IMR-90 (cell line): ENCODE results near the gene DGKZ. TPM values are rescaled to one million over a fixed set of nuclear protein-coding genes. Genes with fewer than 3 reads are reported as not detected.
A peak's percentile ranks its signal among the peaks of the same experiment; 100 is the strongest.

Source experiments
- ATAC-seq: fragments of 200-7000 bp; cut with Tn5 transposase; 2 replicates; pipeline ENCODE4 v1.9.1; 2020; ENCODE audit warnings: low read depth, mild to moderate bottlenecking, moderate library complexity
- BruUV-seq: library from RNA; stranded (reverse); fragments of 400-500 nt; replicated peaks from 2 replicates; lab custom pipeline; 2021; lab: Mats Ljungman, UMichigan
- CTCF ChIA-PET: fragments of 300-600 bp; formaldehyde crosslinking; extraction: SDS; loops from one replicate; lab custom pipeline; 2021; ENCODE audit warnings: antibody characterized with exemption; lab: Yijun Ruan, JAX
- POLR2A ChIA-PET: fragments of 300-600 bp; sonication (Branson Sonifier 250); formaldehyde crosslinking; loops from one replicate; lab custom pipeline; 2022; ENCODE audit warnings: antibody characterized with exemption; ENCODE audit not compliant: unreplicated experiment; lab: Charles Lee
- DNase-seq: peaks from one replicate; pipeline ENCODE4 v3.0.0; 2013
- H2AFZ ChIP-seq: replicated peaks from 2 replicates; pipeline ENCODE3; 2013; ENCODE audit warnings: low read length, mild to moderate bottlenecking; ENCODE audit not compliant: poor library complexity
- H2AK5ac ChIP-seq: 2 replicates; pipeline ENCODE4 v1.6.1; 2013; ENCODE audit warnings: low read depth, low read length, inconsistent platforms
- H2AK9ac ChIP-seq: replicated peaks from 2 replicates; pipeline ENCODE3; 2013; ENCODE audit warnings: mild to moderate bottlenecking, low read depth, low read length, moderate library complexity; ENCODE audit not compliant: poor library complexity
- H2BK120ac ChIP-seq: 2 replicates; pipeline ENCODE4 v1.6.1; 2013; ENCODE audit warnings: low read depth, low read length, inconsistent platforms
- H2BK15ac ChIP-seq: 3 replicates; pipeline ENCODE4 v1.6.1; 2013; ENCODE audit warnings: low read depth, low read length, inconsistent platforms
- H2BK20ac ChIP-seq: 2 replicates; pipeline ENCODE4 v1.6.1; 2013; ENCODE audit warnings: low read depth, mild to moderate bottlenecking, inconsistent platforms, low read length, moderate library complexity
- H2BK5ac ChIP-seq: 2 replicates; pipeline ENCODE4 v1.6.1; 2013; ENCODE audit warnings: mild to moderate bottlenecking, low read depth, low read length, inconsistent platforms; ENCODE audit not compliant: poor library complexity, severe bottlenecking
- H3K14ac ChIP-seq: replicated peaks from 2 replicates; pipeline ENCODE4 v1.6.1; 2013; ENCODE audit warnings: low read depth, low read length, inconsistent platforms
- H3K18ac ChIP-seq: 2 replicates; pipeline ENCODE4 v1.6.1; 2013; ENCODE audit warnings: low read depth, low read length, control low read depth
- H3K23ac ChIP-seq: 2 replicates; pipeline ENCODE4 v1.6.1; 2013; ENCODE audit warnings: low read depth, low read length, inconsistent platforms
- H3K27ac ChIP-seq: 2 replicates; pipeline ENCODE4 v1.5.1; 2013; ENCODE audit warnings: mild to moderate bottlenecking, control low read depth, low read length; ENCODE audit not compliant: insufficient read depth
- H3K27me3 ChIP-seq: 2 replicates; pipeline ENCODE4 v1.6.1; 2013; ENCODE audit warnings: low read length; ENCODE audit not compliant: control insufficient read depth, insufficient read depth
- H3K36me3 ChIP-seq: 2 replicates; pipeline ENCODE4 v1.6.1; 2013; ENCODE audit warnings: low read length, mixed read lengths; ENCODE audit not compliant: control insufficient read depth, insufficient read depth
- H3K4ac ChIP-seq: 2 replicates; pipeline ENCODE4 v1.6.1; 2013; ENCODE audit warnings: low read depth, low read length, inconsistent platforms
- H3K4me1 ChIP-seq: 2 replicates; pipeline ENCODE4 v1.6.1; 2013; ENCODE audit warnings: low read length, mixed read lengths; ENCODE audit not compliant: control insufficient read depth, insufficient read depth
- H3K4me2 ChIP-seq: 2 replicates; pipeline ENCODE4 v1.6.1; 2013; ENCODE audit warnings: low read depth, mild to moderate bottlenecking, control low read depth, low read length, moderate library complexity
- H3K4me3 ChIP-seq: 2 replicates; pipeline ENCODE4 v1.5.1; 2013; ENCODE audit warnings: low read depth, mild to moderate bottlenecking, control low read depth, low read length, moderate library complexity; ENCODE audit not compliant: insufficient read depth
- H3K56ac ChIP-seq: 2 replicates; pipeline ENCODE4 v1.6.1; 2013; ENCODE audit warnings: low read length, inconsistent platforms; ENCODE audit not compliant: insufficient read depth; ENCODE audit errors: extremely low read depth
- H3K79me1 ChIP-seq, 2 experiments: 2 replicates each; pipeline ENCODE4 v1.6.1; 2013; ENCODE audit warnings: low read length in 2 of 2, inconsistent platforms in 1 of 2, low read depth in 1 of 2
- H3K9ac ChIP-seq: 2 replicates; pipeline ENCODE4 v1.6.1; 2013; ENCODE audit warnings: low read depth, low read length, control low read depth
- H3K9me1 ChIP-seq: 2 replicates; pipeline ENCODE4 v1.6.1; 2013; ENCODE audit warnings: low read length, inconsistent platforms; ENCODE audit not compliant: insufficient read depth
- H3K9me3 ChIP-seq: 2 replicates; pipeline ENCODE4 v1.6.1; 2013; ENCODE audit warnings: low read length; ENCODE audit not compliant: control insufficient read depth, insufficient read depth
- H4K20me1 ChIP-seq: 2 replicates; pipeline ENCODE4 v1.6.1; 2013; ENCODE audit warnings: low read length, inconsistent platforms; ENCODE audit not compliant: insufficient read depth
- H4K5ac ChIP-seq: 2 replicates; pipeline ENCODE4 v1.6.1; 2013; ENCODE audit warnings: mild to moderate bottlenecking, low read depth, low read length, control low read depth
- H4K8ac ChIP-seq, 2 experiments: 2 replicates each; pipeline ENCODE4 v1.6.1; 2013; ENCODE audit warnings: low read depth in 2 of 2, low read length in 2 of 2, control low read depth in 1 of 2, inconsistent platforms in 1 of 2
- H4K91ac ChIP-seq: 2 replicates; pipeline ENCODE4 v1.6.1; 2013; ENCODE audit warnings: low read depth, low read length, inconsistent platforms; ENCODE audit not compliant: insufficient read depth
- MAZ ChIP-seq: IDR thresholded peaks from 2 replicates; pipeline ENCODE4 v1.6.1; 2012; ENCODE audit warnings: low read depth, mild to moderate bottlenecking, low read length, improper control_type of control experiment, moderate library complexity, borderline replicate concordance
- POLR2A ChIP-seq: IDR thresholded peaks from 2 replicates; pipeline ENCODE4 v1.6.1; 2012; ENCODE audit warnings: mild to moderate bottlenecking, low read depth, low read length
- RAD21 ChIP-seq: IDR thresholded peaks from 2 replicates; pipeline ENCODE4 v1.6.1; 2012; ENCODE audit warnings: low read length, improper control_type of control experiment
- SMC3 ChIP-seq: fragments of 150-350 bp; IDR thresholded peaks from 2 replicates; pipeline ENCODE4 v1.6.1; 2016; ENCODE audit warnings: low read depth, mild to moderate bottlenecking, antibody characterized with exemption, low read length, moderate library complexity
- WGBS, 2 experiments: methylation state at CpG; one replicate each; pipeline versions ENCODE4 v1.1.5 to v1.1.7; 2013; ENCODE audit warnings: missing lambda C conversion rate in 2 of 2; ENCODE audit not compliant: insufficient read length in 1 of 2; ENCODE audit errors: extremely low coverage in 2 of 2; 5-methylcytosine and 5-hydroxymethylcytosine counted together
- dilution Hi-C: fragments of 300-500 bp; cut with HindIII; formaldehyde crosslinking; loops from one replicate; pipeline ENCODE4 v1.14.3; 2018; ENCODE audit warnings: low sequenced_read_pairs; ENCODE audit not compliant: unreplicated experiment
- in situ Hi-C: fragments of 300-500 bp; cut with MboI; formaldehyde crosslinking; loops from 3 replicates; pipeline ENCODE4 v1.14.3; 2019; ENCODE audit warnings: low sequenced_read_pairs, inconsistent platforms, mixed read lengths
- intact Hi-C: fragments of 100-400 bp; cut with micrococcal nuclease; formaldehyde crosslinking; loops from 2 replicates; pipeline ENCODE4 v1.10.0; 2022
- polyA plus RNA-seq, 3 experiments: library from polyadenylated mRNA; depleted of rRNA; stranded (reverse); fragments of >200 nt; gene quantifications; 2 replicates each; pipeline ENCODE4 v1.2.3, GENCODE V29; 2012; ENCODE audit warnings: low replicate concordance in 1 of 3
- total RNA-seq: library from RNA; depleted of rRNA; stranded (reverse); fragments of >200 nt; gene quantifications from 2 replicates; pipeline ENCODE4 v1.2.3, GENCODE V29; 2012
- TF ChIP-seq, protein P1 (sequence below): conservative IDR thresholded peaks from 2 replicates; pipeline ENCODE4 v1.5.1; 2012; ENCODE audit warnings: mild to moderate bottlenecking, low read depth, low read length, improper control_type of control experiment
- TF ChIP-seq, protein P2 (sequence below): fragments of 150-350 bp; IDR thresholded peaks from 2 replicates; pipeline ENCODE4 v1.6.1; 2016; ENCODE audit warnings: low read depth, mild to moderate bottlenecking, low read length, moderate library complexity, borderline replicate concordance

DGKZ gene
- total and polyA plus RNA-seq, 2 of the 4 experiments (the other 2 are of a cell fraction): 46.8 to 62.0 TPM

GRCh38 chr11:46307785-46308341 lies 39.4 kb upstream of the DGKZ start (continued):
- no peak for TF ChIP-seq MAZ

- in situ Hi-C loops: loop anchor here (25.0 kb wide), 1 partner anchor 197 kb away; the partner anchor contains the start of gene PHF21A
- intact Hi-C loops: loop anchor here (1.0 to 5.0 kb wide), 4 partner anchors 30 to 342 kb away; partner anchors contain the start of gene PHF21A
- Histone ChIP-seq H4K91ac (0 out of 2 replicates have a peak overlapping the region, but pooled peaks have one; percentile 16), H3K9ac (no peak overlapping the region), H4K5ac (no peak overlapping the region), H3K27ac (no peak overlapping the region), H3K4me2 (no peak overlapping the region), H2AK5ac (no peak overlapping the region), H3K56ac (no peak overlapping the region), H3K9me3 (no peaks in the 10 kb centered on the region), H2AK9ac (peak overlapping the region; percentile 68), H3K4me3 (no peak overlapping the region), H4K20me1 (peaks cover 26% of the 10 kb centered on the region; the same call in 1 of the 2 replicates), H3K23ac (no peak overlapping the region), H3K14ac (no peak overlapping the region), H4K8ac (peak overlapping the region in 1 of 2 experiments; percentile 26; a peak in 2 of 4 replicates), H3K4ac (no peak overlapping the region; the same call in 1 of the 2 replicates), H2BK20ac (no peak overlapping the region), H2BK5ac (no peak overlapping the region), H3K36me3 (peaks cover 71% of the 10 kb centered on the region), H3K4me1 (peaks cover 11% of the 10 kb centered on the region), H2BK15ac (no peak overlapping the region), H3K27me3 (no peaks in the 10 kb centered on the region), H3K18ac (no peak overlapping the region), H3K79me1 (peaks cover 34 to 91% of the 10 kb centered on the region in 2 experiments), H2BK120ac (no peak overlapping the region), H2AFZ (peak overlapping the region; percentile 64), H3K9me1 (no peaks in the 10 kb centered on the region; the same call in 1 of the 2 replicates)
- peak; percentile 88 for TF ChIP-seq SMC3
- TF ChIP-seq, protein P1, sequence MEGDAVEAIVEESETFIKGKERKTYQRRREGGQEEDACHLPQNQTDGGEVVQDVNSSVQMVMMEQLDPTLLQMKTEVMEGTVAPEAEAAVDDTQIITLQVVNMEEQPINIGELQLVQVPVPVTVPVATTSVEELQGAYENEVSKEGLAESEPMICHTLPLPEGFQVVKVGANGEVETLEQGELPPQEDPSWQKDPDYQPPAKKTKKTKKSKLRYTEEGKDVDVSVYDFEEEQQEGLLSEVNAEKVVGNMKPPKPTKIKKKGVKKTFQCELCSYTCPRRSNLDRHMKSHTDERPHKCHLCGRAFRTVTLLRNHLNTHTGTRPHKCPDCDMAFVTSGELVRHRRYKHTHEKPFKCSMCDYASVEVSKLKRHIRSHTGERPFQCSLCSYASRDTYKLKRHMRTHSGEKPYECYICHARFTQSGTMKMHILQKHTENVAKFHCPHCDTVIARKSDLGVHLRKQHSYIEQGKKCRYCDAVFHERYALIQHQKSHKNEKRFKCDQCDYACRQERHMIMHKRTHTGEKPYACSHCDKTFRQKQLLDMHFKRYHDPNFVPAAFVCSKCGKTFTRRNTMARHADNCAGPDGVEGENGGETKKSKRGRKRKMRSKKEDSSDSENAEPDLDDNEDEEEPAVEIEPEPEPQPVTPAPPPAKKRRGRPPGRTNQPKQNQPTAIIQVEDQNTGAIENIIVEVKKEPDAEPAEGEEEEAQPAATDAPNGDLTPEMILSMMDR: peak; percentile 81
- TF ChIP-seq POLR2A: peak; percentile 37; the same call in 1 of the 2 replicates
- TF ChIP-seq RAD21: peak; percentile 89
- TF ChIP-seq, protein P2, sequence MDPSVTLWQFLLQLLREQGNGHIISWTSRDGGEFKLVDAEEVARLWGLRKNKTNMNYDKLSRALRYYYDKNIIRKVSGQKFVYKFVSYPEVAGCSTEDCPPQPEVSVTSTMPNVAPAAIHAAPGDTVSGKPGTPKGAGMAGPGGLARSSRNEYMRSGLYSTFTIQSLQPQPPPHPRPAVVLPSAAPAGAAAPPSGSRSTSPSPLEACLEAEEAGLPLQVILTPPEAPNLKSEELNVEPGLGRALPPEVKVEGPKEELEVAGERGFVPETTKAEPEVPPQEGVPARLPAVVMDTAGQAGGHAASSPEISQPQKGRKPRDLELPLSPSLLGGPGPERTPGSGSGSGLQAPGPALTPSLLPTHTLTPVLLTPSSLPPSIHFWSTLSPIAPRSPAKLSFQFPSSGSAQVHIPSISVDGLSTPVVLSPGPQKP: no peak
- POLR2A ChIA-PET: interaction anchor here (1.0 kb wide), 1 partner anchor 30 kb away, joined by 4 read pairs; no protein-coding TSS in a partner anchor
- WGBS, 2 experiments: 56% methylated on average over 5 of the region's 12 CpGs; no CpG with 5 or more reads in 1 of the 2 experiments
- CTCF ChIA-PET: interaction anchor here (0.7 to 4.7 kb wide), 6 partner anchors 9 to 70 kb away, joined by 3 to 27 read pairs (median 4); partner anchors contain the start of gene CREB3L1
- DNase-seq (peak; percentile 61), ATAC-seq (peak; percentile 84)
- BruUV-seq: no TSS peak
- dilution Hi-C loops: no loop called here
Observed at GRCh38 chr11:46308631-46309419, 38.4 kb upstream of the DGKZ start.
